ENCODE data around the gene RBBP5.

RBBP5 gene

GRCh38 chr1:205147191-205147835 is 25.5 kb upstream of the RBBP5 start:
- Histone ChIP-seq H3K27me3 (replicated peaks) (no peaks in the 10 kb centered on the region), H3K36me3 (replicated peaks) (no peaks in the 10 kb centered on the region), H3K4me3 (ENCODE audit: low read depth, low read length) (no peak overlapping the region), H3K27ac (peak overlapping the region; percentile 77)
- in situ Hi-C loops (cut with HindIII; ENCODE audit: low pct_ligation_motif_present, low sequenced_read_pairs) = no loop called here
- TF ChIP-seq CTCF (IDR thresholded peaks at IDR 0.05; ENCODE audit: low read depth, low read length, missing control alignments) = no peak
- peak; percentile 78 for DNase-seq

GRCh38 chr1:205144751-205145150 is 23.0 kb upstream of the RBBP5 start:
- DNase-seq = no peak
- in situ Hi-C loops (cut with HindIII; ENCODE audit: low pct_ligation_motif_present, low sequenced_read_pairs) = no loop called here
- no peaks in the 10 kb centered on the region for H3K36me3 ChIP-seq (replicated peaks)
- peak overlapping the region; percentile 74 for H3K27ac ChIP-seq
- no peak for TF ChIP-seq CTCF (IDR thresholded peaks at IDR 0.05; ENCODE audit: low read depth, low read length, missing control alignments)
- no peak overlapping the region for H3K4me3 ChIP-seq (ENCODE audit: low read depth, low read length)
- no peaks in the 10 kb centered on the region for H3K27me3 ChIP-seq (replicated peaks)

- Histone ChIP-seq H3K27me3 (replicated peaks) (no peaks in the 10 kb centered on the region), H3K4me3 (ENCODE audit: low read depth, low read length) (no peak overlapping the region), H3K27ac (peak overlapping the region; percentile 74), H3K36me3 (replicated peaks) (no peaks in the 10 kb centered on the region)
- no peak for DNase-seq
- in situ Hi-C loops (cut with HindIII; ENCODE audit: low pct_ligation_motif_present, low sequenced_read_pairs) = no loop called here
- no peak for TF ChIP-seq CTCF (IDR thresholded peaks at IDR 0.05; ENCODE audit: low read depth, low read length, missing control alignments)
Observed at GRCh38 chr1:205144046-205144720, 22.4 kb upstream of the RBBP5 start.

GRCh38 chr1:205142102-205142469 is 20.3 kb upstream of the RBBP5 start:
- in situ Hi-C loops (cut with HindIII; ENCODE audit: low pct_ligation_motif_present, low sequenced_read_pairs) = no loop called here
- H3K4me3 ChIP-seq (ENCODE audit: low read depth, low read length) = no peak overlapping the region
- no peak for TF ChIP-seq CTCF (IDR thresholded peaks at IDR 0.05; ENCODE audit: low read depth, low read length, missing control alignments)
- no peak overlapping the region for H3K27ac ChIP-seq
- no peak for DNase-seq
- no peaks in the 10 kb centered on the region for H3K27me3 ChIP-seq (replicated peaks)
- H3K36me3 ChIP-seq (replicated peaks) = no peaks in the 10 kb centered on the region

GRCh38 chr1:205141236-205142101 is 19.7 kb upstream of the RBBP5 start:
- peak; percentile 76 for DNase-seq
- peak; percentile 86 for TF ChIP-seq CTCF (IDR thresholded peaks at IDR 0.05; ENCODE audit: low read depth, low read length, missing control alignments)
- H3K27ac ChIP-seq = no peak overlapping the region
- H3K4me3 ChIP-seq (ENCODE audit: low read depth, low read length) = peak overlapping the region; percentile 9
- H3K36me3 ChIP-seq (replicated peaks) = no peaks in the 10 kb centered on the region
- in situ Hi-C loops (cut with HindIII; ENCODE audit: low pct_ligation_motif_present, low sequenced_read_pairs) = no loop called here
- H3K27me3 ChIP-seq (replicated peaks) = no peaks in the 10 kb centered on the region

All from brain microvascular endothelial cell (primary cell).